GM19397 (cell line): Measurements from ENCODE around the gene ACTR10.

Experiments used
- ATAC-seq: cut with Tn5 transposase; IDR thresholded peaks from one replicate; pipeline ENCODE4 v1.9.1; 2021; ENCODE audit warnings: mild to moderate bottlenecking, moderate library complexity; ENCODE audit not compliant: unreplicated experiment

ACTR10 gene

GRCh38 chr14:58278177-58278576 is 78.2 kb downstream of the ACTR10 start:
- ATAC-seq, result no peak

- ATAC-seq, result no peak
These were observed 81.2 kb downstream of the ACTR10 start for GRCh38 chr14:58280954-58281787.

- ATAC-seq, result no peak
These were observed 82.0 kb downstream of the ACTR10 start for GRCh38 chr14:58281969-58282368.

GRCh38 chr14:58282925-58283593 is 83.1 kb downstream of the ACTR10 start:
- ATAC-seq, result no peak

GRCh38 chr14:58283730-58284129 is 83.8 kb downstream of the ACTR10 start:
- no peak for ATAC-seq

GRCh38 chr14:58285132-58285531 is 85.2 kb downstream of the ACTR10 start:
- no peak for ATAC-seq
